HCT116 (cell line): ENCODE results near the gene CCL23. TPM values are rescaled to one million over a fixed set of nuclear protein-coding genes. Genes with fewer than 3 reads are reported as not detected.

Experiments used
- ATAC-seq: fragments of 200-7000 bp; cut with Tn5 transposase; 2 replicates; pipeline ENCODE4 v1.9.1; 2020; ENCODE audit warnings: mild to moderate bottlenecking, moderate library complexity
- BruUV-seq: library from RNA; stranded (reverse); fragments of 400-500 nt; replicated peaks from 2 replicates; lab custom pipeline; 2021; lab: Mats Ljungman, UMichigan
- CTCF ChIA-PET: fragments of 300-600 bp; sonication (Branson Sonifier 250); formaldehyde crosslinking; loops from one replicate; lab custom pipeline; 2021; ENCODE audit warnings: antibody characterized with exemption; lab: Charles Lee
- POLR2A ChIA-PET: fragments of 300-600, 350-600 bp; sonication (Branson Sonifier 250); formaldehyde crosslinking; loops from one replicate; lab custom pipeline; 2021; ENCODE audit warnings: antibody characterized with exemption; lab: Charles Lee
- RAD21 ChIA-PET, 2 experiments: fragments of 300-600 bp; sonication (Branson Sonifier 250); formaldehyde crosslinking; loops; one replicate each; lab custom pipeline; 2023; ENCODE audit warnings: low total read pairs in 2 of 2; ENCODE audit not compliant: uncharacterized antibody in 2 of 2, unreplicated experiment in 2 of 2, low non-redundant PET in 1 of 2; lab: Charles Lee
- DNase-seq: peaks from one replicate; pipeline ENCODE4 v3.0.0-alpha.2; 2010; ENCODE audit warnings: low read depth, low spot score
- H2AFZ ChIP-seq: fragments of 200-600 bp; shearing (Covaris generic), sonication (generic); 2 replicates; pipeline ENCODE4 v1.6.1; 2017; ENCODE audit warnings: low read depth, mixed run types, mixed read lengths, antibody characterized with exemption, low read length; ENCODE audit not compliant: poor library complexity, severe bottlenecking
- H3K27ac ChIP-seq: 2 replicates; pipeline ENCODE4 v1.5.1; 2012; ENCODE audit warnings: low read depth, low read length
- H3K27me3 ChIP-seq: fragments of 200-600 bp; sonication (generic); 2 replicates; pipeline ENCODE4 v1.6.1; 2016; ENCODE audit warnings: mixed run types, low read length, mixed read lengths; ENCODE audit not compliant: insufficient read depth
- H3K36me3 ChIP-seq, 2 experiments: fragments of 200-500 bp in 1 of 2; fragments of 200-600 bp in 1 of 2; sonication (Bioruptor generic) in 1 of 2; sonication (generic) in 1 of 2; 2 replicates each; pipeline versions ENCODE4 v1.5.1 to v1.6.1; 2014 to 2016; ENCODE audit warnings: low read length in 2 of 2, inconsistent platforms in 1 of 2, mixed read lengths in 1 of 2, mixed run types in 1 of 2; ENCODE audit not compliant: insufficient read depth in 2 of 2, control insufficient read depth in 1 of 2
- H3K4me1 ChIP-seq, 2 experiments: fragments of 200-600 bp in 1 of 2; sonication (generic) in 1 of 2; 2 replicates each; pipeline versions ENCODE4 v1.5.1 to v1.6.1; 2012 to 2017; ENCODE audit warnings: low read length in 2 of 2, inconsistent platforms in 1 of 2, mild to moderate bottlenecking in 1 of 2, mixed read lengths in 1 of 2, mixed run types in 1 of 2, moderate library complexity in 1 of 2; ENCODE audit not compliant: insufficient read depth in 2 of 2, control insufficient read depth in 1 of 2
- H3K4me2 ChIP-seq: fragments of 200-600 bp; sonication (generic); 2 replicates; pipeline ENCODE4 v1.6.1; 2017; ENCODE audit warnings: mixed run types, low read length, mixed read lengths
- H3K4me3 ChIP-seq, 2 experiments: fragments of 200-600 bp in 1 of 2; sonication (generic) in 1 of 2; replicated peaks in 1 of 2; 2 replicates each; pipeline ENCODE4 v1.5.1; 2011 to 2016; ENCODE audit warnings: low read length in 2 of 2, control low read depth in 1 of 2, low read depth in 1 of 2, mild to moderate bottlenecking in 1 of 2, mixed read lengths in 1 of 2, mixed run types in 1 of 2
- H3K79me2 ChIP-seq: fragments of 200-600 bp; sonication (generic); 2 replicates; pipeline ENCODE4 v1.6.1; 2017; ENCODE audit warnings: mild to moderate bottlenecking, mixed run types, low read length, moderate library complexity, mixed read lengths; ENCODE audit not compliant: insufficient read depth
- H3K9ac ChIP-seq: fragments of 200-600 bp; sonication (generic); 2 replicates; pipeline ENCODE4 v1.6.1; 2016; ENCODE audit warnings: low read length, mixed read lengths
- H3K9me2 ChIP-seq: fragments of 200-600 bp; sonication (generic), shearing (Covaris generic); 2 replicates; pipeline ENCODE4 v1.6.1; 2017; ENCODE audit warnings: mixed run types, mild to moderate bottlenecking, moderate library complexity; ENCODE audit not compliant: insufficient read depth
- H3K9me3 ChIP-seq, 2 experiments: fragments of 200-500 bp in 1 of 2; fragments of 200-600 bp in 1 of 2; sonication (Bioruptor generic) in 1 of 2; sonication (generic) in 1 of 2; 2 replicates each; pipeline ENCODE4 v1.6.1; 2014 to 2017; ENCODE audit warnings: low read length in 2 of 2, mixed read lengths in 2 of 2, inconsistent platforms in 1 of 2, low read depth in 1 of 2, mild to moderate bottlenecking in 1 of 2, mixed run types in 1 of 2, moderate library complexity in 1 of 2; ENCODE audit not compliant: control insufficient read depth in 1 of 2, insufficient read depth in 1 of 2
- H4K20me1 ChIP-seq: fragments of 200-600 bp; sonication (generic), shearing (Covaris generic); 2 replicates; pipeline ENCODE4 v1.6.1; 2017; ENCODE audit warnings: mixed run types, mild to moderate bottlenecking, moderate library complexity; ENCODE audit not compliant: insufficient read depth
- CEBPB ChIP-seq: IDR thresholded peaks from 2 replicates; pipeline ENCODE4 v1.6.1; 2012; ENCODE audit warnings: low read depth
- EGR1 ChIP-seq: IDR thresholded peaks from 2 replicates; pipeline ENCODE4 v1.6.1; 2012; ENCODE audit warnings: low read depth
- ELF1 ChIP-seq: IDR thresholded peaks from 2 replicates; pipeline ENCODE4 v1.6.1; 2012; ENCODE audit warnings: low read depth, borderline replicate concordance
- SP1 ChIP-seq: IDR thresholded peaks from 2 replicates; pipeline ENCODE4 v1.6.1; 2012; ENCODE audit warnings: low read depth
- TCF7L2 ChIP-seq: IDR thresholded peaks from 2 replicates; pipeline ENCODE4 v1.7.0; 2011; ENCODE audit warnings: borderline replicate concordance, inconsistent platforms; ENCODE audit not compliant: insufficient read depth, insufficient read length; ENCODE audit errors: extremely low read depth
- ZNF274 ChIP-seq: fragments of 200-500 bp; sonication (Bioruptor generic); IDR thresholded peaks from 2 replicates; pipeline ENCODE4 v1.6.1; 2014; ENCODE audit warnings: mild to moderate bottlenecking, low read depth, low read length, inconsistent platforms
- intact Hi-C: fragments of 100-400 bp; cut with micrococcal nuclease; formaldehyde crosslinking; loops from 2 replicates; pipeline ENCODE4 v1.10.0; 2022
- total RNA-seq: library from RNA; stranded (reverse); gene quantifications from one replicate; pipeline ENCODE4 v1.2.1, GENCODE V29; 2021; ENCODE audit not compliant: unreplicated experiment
- TF ChIP-seq, protein P1 (sequence below), 3 experiments: fragments of 200-600 bp in 1 of 3; sonication (generic) in 1 of 3; IDR thresholded peaks in 2 of 3; conservative IDR thresholded peaks in 1 of 3; 2 replicates each; pipeline ENCODE4 v1.5.1; 2012 to 2017; ENCODE audit warnings: low read depth in 2 of 3, low read length in 2 of 3, antibody characterized with exemption in 1 of 3, borderline replicate concordance in 1 of 3, control low read depth in 1 of 3, mild to moderate bottlenecking in 1 of 3, mixed read lengths in 1 of 3, mixed run types in 1 of 3, moderate library complexity in 1 of 3; ENCODE audit not compliant: insufficient read depth in 1 of 3

The CCL23 gene
- total RNA-seq, 1 experiment from 2014 or later: not detected

GRCh38 chr17:35984140-35984539 lies 33.6 kb downstream of the CCL23 start:
- H3K27me3 ChIP-seq: no peaks in the 10 kb centered on the region
- H3K9me2 ChIP-seq: no peaks in the 10 kb centered on the region
- H3K9me3 ChIP-seq: peaks cover 0 to 8% of the 10 kb centered on the region in 2 experiments; a peak in 1 of 4 replicates
- no peak for TF ChIP-seq ZNF274
- TF ChIP-seq, protein P1, sequence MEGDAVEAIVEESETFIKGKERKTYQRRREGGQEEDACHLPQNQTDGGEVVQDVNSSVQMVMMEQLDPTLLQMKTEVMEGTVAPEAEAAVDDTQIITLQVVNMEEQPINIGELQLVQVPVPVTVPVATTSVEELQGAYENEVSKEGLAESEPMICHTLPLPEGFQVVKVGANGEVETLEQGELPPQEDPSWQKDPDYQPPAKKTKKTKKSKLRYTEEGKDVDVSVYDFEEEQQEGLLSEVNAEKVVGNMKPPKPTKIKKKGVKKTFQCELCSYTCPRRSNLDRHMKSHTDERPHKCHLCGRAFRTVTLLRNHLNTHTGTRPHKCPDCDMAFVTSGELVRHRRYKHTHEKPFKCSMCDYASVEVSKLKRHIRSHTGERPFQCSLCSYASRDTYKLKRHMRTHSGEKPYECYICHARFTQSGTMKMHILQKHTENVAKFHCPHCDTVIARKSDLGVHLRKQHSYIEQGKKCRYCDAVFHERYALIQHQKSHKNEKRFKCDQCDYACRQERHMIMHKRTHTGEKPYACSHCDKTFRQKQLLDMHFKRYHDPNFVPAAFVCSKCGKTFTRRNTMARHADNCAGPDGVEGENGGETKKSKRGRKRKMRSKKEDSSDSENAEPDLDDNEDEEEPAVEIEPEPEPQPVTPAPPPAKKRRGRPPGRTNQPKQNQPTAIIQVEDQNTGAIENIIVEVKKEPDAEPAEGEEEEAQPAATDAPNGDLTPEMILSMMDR (IDR thresholded peaks at IDR 0.05 in 2 of 3, conservative IDR thresholded peaks at IDR 0.05 in 1 of 3; ENCODE audit: borderline replicate concordance in 1 of 3, insufficient read depth in 1 of 3, low read depth in 2 of 3, low read length in 2 of 3): no peak
- no peak for TF ChIP-seq EGR1
- no peak for TF ChIP-seq TCF7L2
- no peak for TF ChIP-seq CEBPB
- TF ChIP-seq ELF1: no peak
- TF ChIP-seq SP1: no peak
- TF ChIP-seq, all 23 proteins: peak for 0
- Histone ChIP-seq H2AFZ (no peak overlapping the region), H3K27ac (no peak overlapping the region), H3K4me1 (no peaks in the 10 kb centered on the region), H3K4me2 (no peak overlapping the region), H3K4me3 (no peak overlapping the region), H4K20me1 (no peaks in the 10 kb centered on the region), H3K36me3 (no peaks in the 10 kb centered on the region), H3K79me2 (no peaks in the 10 kb centered on the region), H3K9ac (no peak overlapping the region)
- DNase-seq: no peak
- no TSS peak for BruUV-seq
- intact Hi-C loops: no loop called here
- ChIA-PET POLR2A (no interaction called here), CTCF (no interaction called here), RAD21 (no interaction called here)
- no peak for ATAC-seq
